Activated CD4-positive, alpha-beta T cell treated with anti-CD3 and anti-CD28 coated beads, Interleukin-2, amount 10 ng/mL, durations not matched to agents 24 days and 14 days (primary cell): ENCODE data around the gene GABRG3. TPM values are rescaled to one million over a fixed set of nuclear protein-coding genes. Genes with fewer than 3 reads are reported as not detected.

ENCODE experiments used
- DNase-seq: peaks from one replicate; pipeline ENCODE4 v3.0.0; 2022
- H3K27ac Mint-ChIP-seq: one replicate; pipeline ENCODE4 v1.8.0; 2022; ENCODE audit warnings: mild to moderate bottlenecking, mixed read lengths
- H3K27me3 Mint-ChIP-seq: one replicate; pipeline ENCODE4 v1.8.0; 2022; ENCODE audit warnings: mixed read lengths
- H3K36me3 Mint-ChIP-seq: one replicate; pipeline ENCODE4 v1.8.0; 2022; ENCODE audit warnings: low read depth, mild to moderate bottlenecking, mixed read lengths
- H3K4me1 Mint-ChIP-seq: one replicate; pipeline ENCODE4 v1.8.0; 2021; ENCODE audit warnings: mixed read lengths
- H3K4me3 Mint-ChIP-seq: one replicate; pipeline ENCODE4 v1.8.0; 2022; ENCODE audit warnings: mild to moderate bottlenecking, moderate library complexity, mixed read lengths
- H3K9me3 Mint-ChIP-seq: one replicate; pipeline ENCODE4 v1.8.0; 2021; ENCODE audit warnings: mixed read lengths
- intact Hi-C: fragments of 100-400 bp; cut with micrococcal nuclease; formaldehyde crosslinking; loops from one replicate; pipeline ENCODE4 v1.15.1; 2023
- total RNA-seq: library from RNA; stranded (reverse); gene quantifications from 2 replicates; pipeline ENCODE4 v1.2.3, GENCODE V29; 2022

GABRG3 gene
- total RNA-seq, 1 donor from 2014 or later, result not detected

GRCh38 chr15:27448986-27449385 lies 478.0 kb downstream of the GABRG3 start:
- no peaks in the 10 kb centered on the region for H3K36me3 Mint-ChIP-seq
- H3K27me3 Mint-ChIP-seq, result no peaks in the 10 kb centered on the region
- no peak overlapping the region for H3K27ac Mint-ChIP-seq
- H3K4me3 Mint-ChIP-seq, result no peak overlapping the region
- peaks cover 14% of the 10 kb centered on the region for H3K9me3 Mint-ChIP-seq
- intact Hi-C loops, result no loop called here
- H3K4me1 Mint-ChIP-seq, result no peaks in the 10 kb centered on the region
- DNase-seq, result no peak

- no peak for DNase-seq
- Mint-ChIP-seq H3K36me3 (no peaks in the 10 kb centered on the region), H3K27ac (no peak overlapping the region)
These were observed 479.0 kb downstream of the GABRG3 start for GRCh38 chr15:27449941-27450340.

GRCh38 chr15:27454281-27455075 lies 483.5 kb downstream of the GABRG3 start:
- peaks cover 7% of the 10 kb centered on the region for H3K9me3 Mint-ChIP-seq
- H3K36me3 Mint-ChIP-seq, result no peaks in the 10 kb centered on the region
- intact Hi-C loops, result no loop called here

More at GRCh38 chr15:27449941-27450340, 479.0 kb downstream of the GABRG3 start:
- intact Hi-C loops, result no loop called here
- no peaks in the 10 kb centered on the region for H3K27me3 Mint-ChIP-seq
- no peaks in the 10 kb centered on the region for H3K4me1 Mint-ChIP-seq
- no peak overlapping the region for H3K4me3 Mint-ChIP-seq
- peaks cover 14% of the 10 kb centered on the region for H3K9me3 Mint-ChIP-seq

GRCh38 chr15:27456807-27457206 lies 485.8 kb downstream of the GABRG3 start:
- DNase-seq, result no peak
- Mint-ChIP-seq H3K4me1 (no peaks in the 10 kb centered on the region), H3K36me3 (no peaks in the 10 kb centered on the region), H3K27me3 (no peaks in the 10 kb centered on the region), H3K27ac (no peak overlapping the region), H3K9me3 (peaks cover 4% of the 10 kb centered on the region), H3K4me3 (no peak overlapping the region)
- intact Hi-C loops, result no loop called here

More at GRCh38 chr15:27454281-27455075, 483.5 kb downstream of the GABRG3 start:
- Mint-ChIP-seq H3K27ac (no peak overlapping the region), H3K4me3 (no peak overlapping the region), H3K27me3 (no peaks in the 10 kb centered on the region), H3K4me1 (no peaks in the 10 kb centered on the region)
- no peak for DNase-seq

- Mint-ChIP-seq H3K36me3 (no peaks in the 10 kb centered on the region), H3K9me3 (peaks cover 4% of the 10 kb centered on the region), H3K27ac (no peak overlapping the region), H3K4me1 (no peaks in the 10 kb centered on the region), H3K4me3 (no peak overlapping the region), H3K27me3 (no peaks in the 10 kb centered on the region)
- intact Hi-C loops, result no loop called here
- DNase-seq, result no peak
These were observed 486.8 kb downstream of the GABRG3 start for GRCh38 chr15:27457766-27458165.

- intact Hi-C loops, result no loop called here
- Mint-ChIP-seq H3K4me3 (no peak overlapping the region), H3K27me3 (no peaks in the 10 kb centered on the region), H3K36me3 (no peaks in the 10 kb centered on the region), H3K27ac (no peak overlapping the region), H3K4me1 (no peaks in the 10 kb centered on the region), H3K9me3 (peaks cover 4% of the 10 kb centered on the region)
- no peak for DNase-seq
These were observed 487.5 kb downstream of the GABRG3 start for GRCh38 chr15:27458345-27459084.

GRCh38 chr15:27459836-27460235 lies 488.9 kb downstream of the GABRG3 start:
- DNase-seq, result no peak
- no peaks in the 10 kb centered on the region for H3K4me1 Mint-ChIP-seq
- H3K9me3 Mint-ChIP-seq, result peaks cover 4% of the 10 kb centered on the region
- intact Hi-C loops, result no loop called here
- no peaks in the 10 kb centered on the region for H3K27me3 Mint-ChIP-seq
- H3K27ac Mint-ChIP-seq, result no peak overlapping the region
- no peaks in the 10 kb centered on the region for H3K36me3 Mint-ChIP-seq
- H3K4me3 Mint-ChIP-seq, result no peak overlapping the region

- intact Hi-C loops, result no loop called here
- H3K27ac Mint-ChIP-seq, result no peak overlapping the region
These were observed 490.2 kb downstream of the GABRG3 start for GRCh38 chr15:27461181-27461580.

GRCh38 chr15:27463525-27464088 lies 492.6 kb downstream of the GABRG3 start:
- Mint-ChIP-seq H3K9me3 (no peaks in the 10 kb centered on the region), H3K27me3 (no peaks in the 10 kb centered on the region), H3K27ac (no peak overlapping the region), H3K36me3 (no peaks in the 10 kb centered on the region), H3K4me1 (no peaks in the 10 kb centered on the region), H3K4me3 (no peak overlapping the region)
- no peak for DNase-seq
- intact Hi-C loops, result no loop called here

More at GRCh38 chr15:27461181-27461580, 490.2 kb downstream of the GABRG3 start:
- Mint-ChIP-seq H3K4me3 (no peak overlapping the region), H3K4me1 (no peaks in the 10 kb centered on the region), H3K27me3 (no peaks in the 10 kb centered on the region), H3K36me3 (no peaks in the 10 kb centered on the region), H3K9me3 (peaks cover 4% of the 10 kb centered on the region)
- no peak for DNase-seq

GRCh38 chr15:27464941-27465612 lies 494.1 kb downstream of the GABRG3 start:
- Mint-ChIP-seq H3K27ac (no peak overlapping the region), H3K36me3 (no peaks in the 10 kb centered on the region), H3K4me3 (no peak overlapping the region), H3K9me3 (no peaks in the 10 kb centered on the region), H3K27me3 (no peaks in the 10 kb centered on the region), H3K4me1 (no peaks in the 10 kb centered on the region)
- intact Hi-C loops, result no loop called here
- DNase-seq, result no peak

- DNase-seq, result no peak
- Mint-ChIP-seq H3K9me3 (no peaks in the 10 kb centered on the region), H3K4me3 (no peak overlapping the region), H3K4me1 (no peaks in the 10 kb centered on the region), H3K27ac (no peak overlapping the region), H3K27me3 (no peaks in the 10 kb centered on the region), H3K36me3 (no peaks in the 10 kb centered on the region)
- intact Hi-C loops, result no loop called here
These were observed 495.8 kb downstream of the GABRG3 start for GRCh38 chr15:27466758-27467157.

- intact Hi-C loops, result no loop called here
- H3K36me3 Mint-ChIP-seq, result no peaks in the 10 kb centered on the region
- no peaks in the 10 kb centered on the region for H3K27me3 Mint-ChIP-seq
- H3K9me3 Mint-ChIP-seq, result no peaks in the 10 kb centered on the region
- no peak overlapping the region for H3K4me3 Mint-ChIP-seq
- DNase-seq, result no peak
- H3K4me1 Mint-ChIP-seq, result no peaks in the 10 kb centered on the region
- no peak overlapping the region for H3K27ac Mint-ChIP-seq
These were observed 497.2 kb downstream of the GABRG3 start for GRCh38 chr15:27468151-27468591.

- Mint-ChIP-seq H3K4me1 (no peaks in the 10 kb centered on the region), H3K27ac (no peak overlapping the region), H3K9me3 (peaks cover 5% of the 10 kb centered on the region), H3K27me3 (no peaks in the 10 kb centered on the region), H3K36me3 (no peaks in the 10 kb centered on the region), H3K4me3 (no peak overlapping the region)
- intact Hi-C loops, result no loop called here
- DNase-seq, result no peak
These were observed 502.9 kb downstream of the GABRG3 start for GRCh38 chr15:27473845-27474244.

- Mint-ChIP-seq H3K36me3 (no peaks in the 10 kb centered on the region), H3K4me1 (no peaks in the 10 kb centered on the region)
- intact Hi-C loops, result no loop called here
These were observed 504.4 kb downstream of the GABRG3 start for GRCh38 chr15:27475395-27475794.

More at GRCh38 chr15:27475395-27475794, 504.4 kb downstream of the GABRG3 start:
- no peak for DNase-seq
- H3K27ac Mint-ChIP-seq, result no peak overlapping the region
- no peak overlapping the region for H3K4me3 Mint-ChIP-seq
- no peaks in the 10 kb centered on the region for H3K27me3 Mint-ChIP-seq
- H3K9me3 Mint-ChIP-seq, result peaks cover 5% of the 10 kb centered on the region
